ENCODE results near the gene FRRS1. TPM values are rescaled to one million over a fixed set of nuclear protein-coding genes. Genes with fewer than 3 reads are reported as not detected.

The FRRS1 gene
- polyA plus RNA-seq, 3 donors, result 7.3 to 13.4 (median 9.5) TPM

DNA sequence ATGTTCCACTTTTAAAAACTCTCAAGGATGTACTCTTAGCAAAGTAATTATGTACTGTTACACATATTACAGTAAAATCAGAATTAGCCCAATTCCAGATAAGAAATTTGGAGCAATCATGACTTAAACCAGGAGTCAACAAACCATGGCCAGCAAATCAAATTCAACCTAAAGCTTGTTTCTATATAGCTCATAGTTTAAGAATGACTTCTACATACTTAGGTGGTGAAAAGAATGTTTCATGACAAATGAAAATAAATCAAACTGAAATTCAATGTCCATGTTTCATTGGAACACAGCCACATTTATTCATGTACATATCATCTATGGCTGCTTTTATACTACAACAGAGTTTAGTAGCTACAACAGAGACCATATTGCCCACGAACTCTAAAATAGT lies 35.1 kb downstream of the FRRS1 start:
- DNase-seq, result no peak

DNA sequence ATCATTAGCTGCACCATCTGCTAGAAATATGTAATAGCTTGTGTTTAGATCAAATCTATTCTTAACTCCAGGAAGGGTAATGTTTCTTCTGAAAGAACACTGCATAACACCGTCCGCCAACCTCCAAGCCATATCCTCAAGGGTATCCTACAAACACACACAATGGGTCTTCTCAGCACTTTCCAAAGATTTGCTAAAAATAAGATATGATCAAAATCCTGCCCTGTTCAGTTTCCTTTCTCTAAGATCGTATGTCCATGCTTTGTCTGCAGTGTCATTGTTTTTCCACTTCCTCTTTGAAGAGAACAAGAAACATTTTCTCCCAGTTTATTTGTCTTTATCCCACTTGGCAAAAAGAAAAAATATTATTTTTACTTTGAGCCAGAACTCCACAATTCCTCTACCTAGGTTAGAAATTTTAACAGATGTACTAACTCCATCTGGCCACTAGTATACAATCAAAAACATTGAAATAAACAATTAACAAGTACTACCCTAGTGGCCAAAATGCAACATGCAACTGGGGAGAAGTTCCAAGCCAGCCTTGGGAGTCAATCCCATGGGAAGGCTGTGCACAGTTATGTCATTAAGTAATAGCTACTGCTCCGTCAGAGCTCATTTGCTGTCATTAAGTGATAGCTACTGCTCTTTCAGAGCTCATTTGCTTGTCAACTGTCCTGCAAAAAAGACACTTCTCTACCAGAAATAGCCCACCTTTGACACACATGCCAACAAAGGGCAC lies 37.8 kb downstream of the FRRS1 start:
- no peak for DNase-seq

DNA sequence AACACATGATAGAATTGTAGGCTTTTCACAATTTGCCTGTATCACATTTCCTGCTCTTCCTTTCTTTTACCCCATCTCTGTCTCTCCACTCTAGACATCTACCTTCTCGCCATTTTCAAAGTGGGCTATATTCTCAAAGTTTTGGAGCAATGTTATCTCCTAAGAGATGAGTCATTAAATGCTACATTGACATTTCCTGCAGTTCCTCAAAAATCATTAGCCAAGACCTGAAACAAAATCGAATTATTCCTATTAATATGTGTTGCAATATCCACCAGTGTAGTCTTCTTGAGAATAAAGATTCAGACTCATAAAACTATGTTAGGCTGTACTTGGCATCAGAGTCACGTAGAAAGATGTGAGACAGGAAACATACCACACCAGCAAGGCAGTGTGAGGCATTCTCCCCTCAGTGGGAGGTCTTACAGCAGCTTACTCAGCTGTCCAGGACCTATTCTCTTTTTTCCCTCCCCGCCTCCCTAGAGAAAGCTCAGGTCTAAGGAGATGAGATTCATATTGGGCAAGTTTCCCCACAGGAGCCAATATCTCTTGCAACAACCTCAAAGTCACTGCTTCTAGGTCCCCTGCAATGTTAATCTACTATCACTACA lies 38.8 kb downstream of the FRRS1 start:
- no peak for DNase-seq

DNA sequence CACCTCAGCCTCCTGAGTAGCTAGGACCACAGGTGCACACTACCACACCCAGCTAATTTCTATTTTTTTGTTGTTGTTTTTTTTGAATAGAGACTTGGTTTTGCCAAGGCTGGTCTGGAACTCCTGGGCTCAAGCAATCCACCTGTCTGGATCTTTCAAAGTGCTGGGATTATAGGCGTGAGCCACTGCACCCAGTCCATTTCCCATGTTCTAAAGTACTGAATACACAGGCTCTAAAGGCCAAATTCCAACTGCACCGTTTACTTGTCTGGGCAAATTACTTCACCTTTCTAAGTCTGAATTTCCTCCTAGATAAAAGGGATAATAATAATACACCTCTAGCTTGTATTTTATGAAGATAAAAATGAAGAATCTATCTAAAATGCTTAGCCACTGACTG lies 39.6 kb downstream of the FRRS1 start:
- DNase-seq, result no peak

DNA sequence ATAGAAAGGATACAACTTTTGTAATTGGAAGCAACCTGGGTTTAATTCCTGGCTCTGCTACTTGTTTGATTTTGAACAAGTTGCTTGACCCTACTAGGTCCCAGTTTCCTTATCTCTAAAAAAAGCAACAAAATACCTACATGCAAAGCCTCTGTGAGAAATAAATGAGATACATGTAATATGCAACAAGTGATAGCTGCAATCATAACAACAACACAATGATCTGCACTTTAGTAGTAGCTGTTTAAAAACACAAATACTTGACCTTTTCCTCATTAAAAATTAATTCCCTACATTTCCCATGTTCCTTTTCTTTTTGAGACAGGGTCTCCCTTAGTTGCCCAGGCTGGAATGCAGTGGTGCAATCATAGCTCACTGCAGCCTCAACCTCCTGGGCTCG lies 40.0 kb downstream of the FRRS1 start:
- no peak for DNase-seq

DNA sequence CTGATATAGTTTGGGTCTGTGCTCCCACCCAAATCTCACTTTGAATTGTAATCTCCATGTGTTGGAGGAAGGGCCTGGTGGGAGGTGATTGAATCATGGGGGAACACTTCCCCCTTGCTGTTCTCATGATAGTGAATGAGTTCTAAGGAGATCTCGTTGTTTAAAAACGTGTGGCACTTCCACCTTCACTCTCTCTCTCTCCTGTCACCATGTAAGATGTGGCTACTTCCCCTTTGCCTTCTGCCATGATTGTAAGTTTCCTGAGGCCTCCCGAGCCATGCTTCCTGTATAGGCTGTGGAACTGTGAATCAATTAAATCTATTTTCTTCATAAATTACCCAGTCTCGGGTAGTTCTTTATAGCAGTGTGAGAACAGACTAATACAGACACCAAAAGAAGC lies 40.4 kb downstream of the FRRS1 start:
- no peak for DNase-seq

DNA sequence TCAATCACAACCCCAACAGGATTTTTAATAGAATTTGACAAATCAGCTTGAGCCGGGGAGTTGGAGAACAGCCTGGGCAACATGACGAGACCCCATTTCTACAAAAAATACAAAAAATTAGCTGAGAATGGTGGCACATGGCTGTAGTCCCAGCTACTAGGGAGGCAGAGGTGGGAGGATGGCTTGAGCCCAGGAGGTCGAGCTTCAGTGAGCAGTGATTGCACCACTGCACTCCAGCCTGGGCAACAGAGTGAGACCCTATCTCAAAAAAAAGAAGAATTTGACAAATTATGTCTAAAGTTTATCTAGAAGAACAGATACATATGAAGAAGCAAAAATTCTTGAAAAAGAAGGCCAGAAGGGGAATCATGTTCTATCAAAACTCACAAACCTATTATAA lies 43.2 kb downstream of the FRRS1 start:
- DNase-seq, result no peak

DNA sequence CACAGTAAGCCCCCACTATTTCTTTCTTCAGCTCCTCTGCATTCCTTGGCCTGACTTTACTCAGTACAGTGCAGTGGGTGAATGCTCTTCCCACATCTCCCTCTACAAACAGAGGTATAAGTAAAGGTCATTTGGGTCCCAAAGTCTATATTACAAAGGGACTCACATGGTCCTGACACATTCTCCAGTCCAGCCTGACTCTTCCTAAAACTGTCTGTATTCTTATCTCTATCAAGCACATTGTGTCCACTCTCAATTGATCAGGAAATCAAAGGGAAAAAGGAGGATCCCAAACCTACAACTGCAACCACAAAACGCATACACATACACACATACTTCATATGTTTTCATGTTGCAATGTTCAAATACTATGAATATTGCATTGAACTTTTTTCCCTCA lies 49.4 kb downstream of the FRRS1 start:
- DNase-seq, result no peak

DNA sequence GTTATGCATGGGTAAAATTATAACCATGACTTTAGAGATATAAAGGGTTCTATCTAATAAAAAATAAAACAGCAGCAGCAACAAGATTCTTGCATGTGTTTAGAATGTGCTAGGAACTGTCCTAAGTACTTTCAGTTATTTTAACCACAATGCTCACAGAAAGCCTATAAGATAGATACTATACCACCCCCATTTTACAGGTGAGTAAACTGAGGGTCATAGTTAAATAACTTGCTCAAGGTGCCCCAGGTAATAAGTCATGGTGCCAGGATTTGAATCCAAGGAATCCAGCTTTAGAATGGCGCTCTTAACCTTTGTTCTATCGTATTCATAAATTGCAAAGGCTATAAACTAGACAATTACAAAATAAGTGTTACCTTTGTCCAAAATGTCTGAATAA lies 53.4 kb downstream of the FRRS1 start:
- DNase-seq, result no peak

DNA sequence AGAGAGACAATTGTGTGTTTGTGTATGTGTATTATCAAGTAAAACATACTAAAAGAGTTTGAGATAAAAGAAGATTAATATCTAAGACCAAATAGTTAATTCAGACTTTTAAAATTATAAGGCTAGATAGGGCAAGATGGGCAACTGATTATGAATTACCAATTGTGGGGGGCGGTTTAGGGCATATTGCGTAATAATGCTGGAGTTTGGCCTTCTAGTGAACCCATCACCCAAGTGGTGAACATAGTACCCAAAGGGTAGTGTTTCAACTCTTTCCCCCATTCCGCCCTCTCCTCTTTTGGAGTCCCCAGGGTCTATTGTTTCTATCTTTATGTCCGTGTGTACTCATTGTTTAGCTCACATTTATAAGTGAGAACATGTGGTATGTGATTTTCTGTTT lies 55.4 kb downstream of the FRRS1 start:
- DNase-seq, result no peak

DNA sequence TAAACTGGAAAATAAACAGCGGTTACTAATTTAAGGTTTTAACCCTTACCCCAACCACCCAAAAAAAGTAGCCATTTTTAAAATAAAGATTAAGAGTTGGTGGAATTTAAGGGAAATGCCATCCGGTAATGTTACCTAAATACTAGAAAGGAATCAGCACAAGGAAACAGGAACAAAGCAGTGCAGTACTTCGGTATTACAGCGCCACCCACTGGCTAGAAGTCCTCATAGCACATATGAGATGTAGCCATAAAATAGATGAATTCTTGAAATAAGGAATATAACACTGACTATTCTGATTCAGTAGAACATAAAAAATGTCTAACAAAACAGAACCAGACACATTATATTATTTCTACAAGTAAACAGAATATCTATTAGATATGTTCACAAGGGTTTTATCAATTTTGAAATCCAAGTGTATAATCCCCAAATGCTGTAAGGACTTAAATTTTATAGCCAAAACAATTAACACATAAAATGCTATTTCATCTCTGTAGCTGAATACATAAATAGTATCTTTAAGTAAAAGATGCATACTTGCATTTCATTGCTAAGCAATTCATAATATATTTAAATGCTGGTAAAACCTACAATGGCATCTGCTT lies 58.8 kb downstream of the FRRS1 start:
- peak; percentile 62 for DNase-seq

DNA sequence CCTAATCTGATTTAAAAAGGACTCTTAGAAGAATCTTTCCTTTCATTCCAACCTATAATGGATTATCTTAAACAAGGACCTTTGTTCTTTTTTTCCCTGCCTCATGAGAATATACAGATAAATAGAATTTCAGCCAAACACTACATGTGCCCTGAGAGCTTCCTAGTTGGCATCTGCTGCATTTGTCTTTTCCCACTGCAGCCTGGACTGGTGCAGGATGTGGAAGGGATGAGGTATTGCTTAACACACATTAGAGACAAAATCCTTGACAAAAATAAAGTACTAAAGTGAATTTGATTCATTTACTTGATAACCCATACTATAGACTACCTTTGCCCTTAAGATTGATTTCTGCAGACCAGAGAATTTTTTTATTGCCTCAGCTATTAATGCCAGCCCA lies 61.0 kb downstream of the FRRS1 start:
- DNase-seq, result no peak

DNA sequence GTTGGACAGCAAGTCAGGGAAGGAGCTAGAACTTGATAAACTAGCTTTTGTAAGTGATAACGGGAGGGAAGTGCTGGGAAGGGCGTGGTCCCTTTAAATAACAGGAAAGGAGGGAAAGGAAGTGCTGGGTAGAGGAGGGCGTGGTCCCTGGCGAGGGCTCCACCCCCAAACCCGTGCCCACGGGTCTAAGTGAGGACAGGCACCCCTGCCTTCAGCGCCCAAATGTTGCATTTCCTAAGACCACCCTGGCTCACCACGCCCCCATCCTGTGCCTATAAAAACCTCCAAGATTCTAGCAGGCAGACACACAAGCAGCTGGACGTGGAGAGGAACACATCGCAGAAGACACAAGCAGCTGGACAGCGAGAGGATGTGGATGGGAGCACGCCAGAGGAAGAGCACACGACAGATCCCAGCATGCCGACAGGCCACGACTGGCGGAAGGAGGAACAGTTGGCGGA lies 62.0 kb downstream of the FRRS1 start:
- DNase-seq, result no peak

DNA sequence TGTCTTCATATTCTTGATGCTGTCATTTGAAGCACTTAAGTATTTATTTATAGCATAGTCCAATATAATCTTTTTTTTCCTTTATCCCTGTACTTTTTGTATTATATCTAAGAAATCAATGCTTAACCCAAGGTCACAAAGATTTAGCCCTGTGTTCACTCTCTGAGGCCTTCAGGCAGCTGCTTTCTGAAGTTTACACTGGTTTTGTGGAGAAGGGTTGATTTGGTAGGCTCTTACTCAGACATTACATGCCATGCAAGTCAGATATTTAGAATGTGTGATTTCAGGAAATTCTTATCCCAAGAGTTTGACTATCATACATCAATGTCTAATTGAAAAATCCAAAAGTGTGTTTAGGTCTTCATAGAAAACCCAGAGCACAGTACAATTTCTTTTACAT lies 64.2 kb downstream of the FRRS1 start:
- DNase-seq, result no peak

DNA sequence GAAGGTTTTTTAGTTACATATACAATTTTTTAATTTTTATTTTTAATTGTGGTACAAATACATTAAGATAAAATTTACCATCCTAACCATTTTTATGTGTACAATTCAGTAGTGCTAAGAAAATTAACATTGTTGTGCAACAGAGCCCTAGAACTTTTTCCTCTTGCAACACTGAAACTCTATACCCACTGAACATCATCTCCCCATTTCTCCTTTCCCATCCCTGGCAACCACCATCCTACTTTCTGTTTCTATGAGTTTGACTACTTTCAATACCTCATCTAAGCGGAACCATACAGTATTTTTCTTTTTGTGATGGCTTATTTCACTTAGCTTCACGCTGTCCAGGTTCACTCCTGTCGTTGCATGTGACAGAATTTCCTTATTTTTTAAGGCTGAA lies 66.4 kb downstream of the FRRS1 start:
- DNase-seq, result no peak

DNA sequence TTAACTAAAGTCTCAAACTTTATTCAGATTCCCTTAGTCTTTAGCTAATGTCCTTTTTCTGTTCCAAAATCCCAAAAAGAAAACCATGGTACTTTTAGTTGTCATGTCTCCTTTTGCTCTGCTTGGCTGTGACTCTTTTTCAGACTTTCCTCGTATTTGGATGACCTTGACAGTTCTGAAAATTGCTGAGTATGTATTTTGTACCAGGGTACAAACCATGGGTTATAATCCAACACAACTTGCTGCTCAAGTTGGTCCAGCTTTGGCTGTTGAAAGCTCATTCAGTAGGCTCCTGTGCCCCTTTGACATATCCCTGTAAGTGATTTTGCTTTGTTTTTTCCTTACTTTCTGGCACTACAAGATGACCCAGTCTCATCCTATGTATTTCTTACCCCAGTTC lies 68.9 kb downstream of the FRRS1 start:
- no peak for DNase-seq

DNA sequence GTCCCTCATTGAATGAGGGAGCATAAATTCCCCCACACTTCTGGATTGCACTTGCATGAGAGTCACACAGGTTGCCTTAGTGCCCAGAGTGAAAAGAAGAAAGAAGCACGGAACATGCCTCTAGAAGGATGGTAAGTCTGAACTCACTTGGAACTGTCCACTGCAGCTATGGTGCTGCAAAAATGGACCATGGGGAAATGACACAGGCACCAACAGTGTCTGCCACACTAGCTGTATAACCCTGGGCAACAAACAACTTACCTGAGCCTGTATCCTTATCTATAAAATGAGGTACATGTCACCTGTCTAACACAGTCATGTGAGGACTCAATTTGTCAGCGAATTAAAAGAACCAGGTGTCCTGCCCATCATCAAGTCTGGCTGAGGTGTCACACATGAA lies 69.8 kb downstream of the FRRS1 start:
- no peak for DNase-seq

DNA sequence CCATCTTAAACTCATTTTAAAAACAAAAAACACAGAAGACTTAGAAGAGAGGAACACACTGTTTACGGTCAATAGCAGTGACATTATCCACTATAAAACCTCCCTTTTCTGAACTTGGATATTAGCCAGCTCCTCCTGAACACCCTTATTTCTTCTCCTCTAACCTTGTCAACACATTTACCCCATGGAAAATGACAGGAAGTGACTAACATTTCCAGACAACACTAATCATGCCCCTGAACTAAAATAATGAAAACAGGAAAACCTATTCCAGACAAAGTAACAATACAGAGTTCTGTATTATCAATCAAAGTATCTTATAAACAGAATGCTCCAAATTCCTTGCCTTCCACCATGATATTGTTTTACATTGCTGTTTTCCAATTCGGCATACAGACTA lies 75.3 kb downstream of the FRRS1 start:
- no peak for DNase-seq

DNA sequence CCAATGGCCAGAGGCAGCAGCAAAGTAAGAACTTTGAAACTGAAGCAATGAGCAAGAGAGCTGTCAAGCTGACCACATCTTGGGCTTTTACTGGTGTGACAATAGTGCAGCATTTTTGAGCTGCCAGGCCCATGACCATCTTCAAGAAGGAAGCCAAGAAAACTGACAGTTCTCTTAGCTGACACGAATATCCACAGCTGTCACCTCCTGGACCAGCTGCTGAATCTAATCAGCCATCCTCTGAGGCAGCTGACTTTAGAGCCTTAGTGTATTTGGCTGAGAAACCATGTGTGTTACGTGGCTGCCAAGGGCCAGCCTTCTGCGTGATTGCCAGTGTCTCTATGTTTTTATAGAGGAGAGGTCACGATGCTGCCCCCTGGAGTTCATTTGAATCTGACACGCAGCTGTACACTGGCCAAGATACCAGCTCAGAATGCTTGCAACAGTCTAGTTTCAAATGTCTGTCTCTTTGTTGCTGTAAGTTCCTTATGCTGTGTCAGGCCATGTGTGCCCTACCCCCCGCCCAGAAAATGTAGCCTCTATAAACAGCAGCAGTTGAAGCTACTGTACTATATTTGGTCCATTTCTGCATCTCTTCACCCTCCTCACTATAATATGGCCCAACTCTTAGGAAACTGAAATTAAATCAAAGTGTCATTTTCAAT lies 80.8 kb downstream of the FRRS1 start:
- DNase-seq, result peak; percentile 54

DNA sequence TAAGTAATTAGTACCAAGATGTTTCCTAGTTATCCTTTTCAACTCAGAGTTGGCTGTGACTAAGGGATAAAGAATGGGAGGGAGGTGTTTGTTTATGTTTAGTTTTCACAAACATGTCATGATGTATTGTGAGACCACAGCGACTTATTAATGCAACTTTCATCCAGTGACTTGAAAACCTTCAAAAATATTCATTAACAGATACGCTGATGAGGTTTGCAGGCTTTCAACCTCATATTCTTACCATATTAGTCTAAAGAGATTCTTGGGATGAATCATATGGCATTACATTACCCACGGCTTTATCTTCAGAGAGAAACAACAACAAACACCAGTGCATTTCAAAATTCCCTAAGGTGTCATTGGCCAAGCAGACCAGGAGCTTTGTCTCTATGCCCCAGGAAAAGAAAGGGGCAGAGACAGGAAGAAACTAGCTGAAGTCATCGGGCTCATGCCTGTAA lies 84.1 kb downstream of the FRRS1 start:
- DNase-seq, result no peak

DNA sequence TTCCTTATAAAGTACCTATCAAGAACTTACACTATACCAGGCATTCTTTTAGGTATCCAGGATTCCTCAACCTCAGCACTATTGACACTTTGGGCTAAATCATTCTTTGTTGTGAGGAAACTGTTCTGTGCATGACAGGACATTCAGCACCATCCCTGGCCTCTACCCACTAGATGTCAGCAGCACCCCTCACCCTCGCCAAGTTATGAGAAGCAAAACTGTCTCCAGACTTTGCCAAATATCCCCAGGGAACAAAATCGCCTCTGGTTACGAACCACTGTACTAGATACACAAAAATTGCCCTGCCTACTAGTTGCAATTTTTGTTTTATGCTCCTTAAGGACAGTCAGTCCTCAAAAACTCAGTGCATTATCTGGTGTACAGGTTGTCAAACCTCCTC lies 84.9 kb downstream of the FRRS1 start:
- no peak for DNase-seq

DNA sequence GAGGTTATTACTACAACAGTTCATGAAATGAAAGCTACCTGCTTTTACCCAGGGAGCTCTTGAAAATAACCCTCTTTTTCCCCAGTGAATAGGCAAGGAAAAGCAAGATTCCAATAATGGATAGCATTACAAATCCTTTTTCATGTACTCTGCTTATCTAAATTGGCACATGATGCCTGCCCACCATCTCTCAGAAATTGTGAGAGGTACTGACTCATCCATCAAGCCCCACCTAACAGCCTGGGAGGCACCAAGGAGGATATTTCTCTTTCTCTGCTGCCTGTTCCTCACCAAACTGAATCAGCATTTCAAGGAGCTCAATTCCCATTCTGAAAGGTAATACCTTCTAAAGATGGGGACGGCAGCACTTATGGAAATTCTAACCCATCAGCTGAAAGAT lies 86.2 kb downstream of the FRRS1 start:
- DNase-seq, result no peak

DNA sequence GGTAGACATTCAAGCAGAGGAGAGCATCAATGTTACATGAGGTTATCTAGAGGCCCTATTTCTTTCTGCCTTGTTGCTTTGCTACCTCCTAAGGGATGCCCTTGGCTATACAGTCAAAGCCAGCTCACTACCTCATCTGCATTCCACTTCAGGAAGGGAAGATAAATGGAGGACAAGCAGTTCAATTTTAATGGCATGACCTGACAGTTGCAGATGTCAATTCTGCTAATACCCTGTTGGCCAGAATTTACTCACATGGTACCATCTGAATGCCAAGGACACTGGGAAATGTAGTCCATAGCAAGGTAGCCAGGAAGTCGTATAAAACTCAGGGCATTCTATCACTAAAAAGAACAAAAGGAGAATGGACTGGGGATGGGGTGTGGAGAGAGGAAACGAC lies 89.0 kb downstream of the FRRS1 start:
- no peak for DNase-seq
